Testis (tissue), 2 donors: Measurements from ENCODE around the gene ALOX15B.

Experiments
- POLR2A ChIP-seq: fragments of 450-650 bp; IDR thresholded peaks from one replicate; pipeline ENCODE4 v1.6.1; 2017; ENCODE audit warnings: antibody characterized with exemption, mild to moderate bottlenecking, moderate library complexity
- TF ChIP-seq, protein P1 (sequence below), 3 experiments: fragments of 450-650 bp in 2 of 3; fragments of 200-600 bp in 1 of 3; sonication (generic) in 1 of 3; IDR thresholded peaks; one replicate each; pipeline ENCODE4 v1.5.1; 2016 to 2019; ENCODE audit warnings: antibody characterized with exemption in 3 of 3, mild to moderate bottlenecking in 2 of 3, moderate library complexity in 1 of 3

DNA sequence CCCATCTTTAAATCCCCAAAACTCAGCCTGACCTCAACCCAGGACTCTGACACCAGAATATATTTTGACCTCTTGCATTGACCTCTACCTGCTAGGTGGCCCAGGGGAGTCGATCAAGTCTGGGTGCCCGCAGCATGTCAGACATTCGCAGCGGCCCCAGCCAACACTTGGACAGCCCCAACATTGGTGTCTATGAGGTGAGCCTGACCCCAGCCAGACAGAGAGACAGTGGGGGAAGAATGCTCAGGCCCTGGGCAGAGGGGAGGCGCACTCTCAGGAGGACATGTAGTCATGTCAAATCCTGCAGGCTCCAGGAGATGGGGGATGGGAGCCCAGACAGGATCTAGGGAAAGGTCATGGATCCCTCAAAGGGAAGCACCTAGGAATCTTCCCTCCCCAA is 31.0 kb upstream of the ALOX15B start:
- TF ChIP-seq, protein P1, sequence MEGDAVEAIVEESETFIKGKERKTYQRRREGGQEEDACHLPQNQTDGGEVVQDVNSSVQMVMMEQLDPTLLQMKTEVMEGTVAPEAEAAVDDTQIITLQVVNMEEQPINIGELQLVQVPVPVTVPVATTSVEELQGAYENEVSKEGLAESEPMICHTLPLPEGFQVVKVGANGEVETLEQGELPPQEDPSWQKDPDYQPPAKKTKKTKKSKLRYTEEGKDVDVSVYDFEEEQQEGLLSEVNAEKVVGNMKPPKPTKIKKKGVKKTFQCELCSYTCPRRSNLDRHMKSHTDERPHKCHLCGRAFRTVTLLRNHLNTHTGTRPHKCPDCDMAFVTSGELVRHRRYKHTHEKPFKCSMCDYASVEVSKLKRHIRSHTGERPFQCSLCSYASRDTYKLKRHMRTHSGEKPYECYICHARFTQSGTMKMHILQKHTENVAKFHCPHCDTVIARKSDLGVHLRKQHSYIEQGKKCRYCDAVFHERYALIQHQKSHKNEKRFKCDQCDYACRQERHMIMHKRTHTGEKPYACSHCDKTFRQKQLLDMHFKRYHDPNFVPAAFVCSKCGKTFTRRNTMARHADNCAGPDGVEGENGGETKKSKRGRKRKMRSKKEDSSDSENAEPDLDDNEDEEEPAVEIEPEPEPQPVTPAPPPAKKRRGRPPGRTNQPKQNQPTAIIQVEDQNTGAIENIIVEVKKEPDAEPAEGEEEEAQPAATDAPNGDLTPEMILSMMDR (IDR thresholded peaks at IDR 0.05) = no peak
- TF ChIP-seq POLR2A = no peak
